Glutamatergic neuron (in vitro differentiated cells): ENCODE measurements around the gene SKAP2. TPM values are rescaled to one million over a fixed set of nuclear protein-coding genes. Genes with fewer than 3 reads are reported as not detected.

Experiments used
- DNase-seq: peaks from one replicate; pipeline ENCODE4 v3.0.0; 2022
- H3K27ac Mint-ChIP-seq: one replicate; pipeline ENCODE4 v1.8.0; 2020; ENCODE audit warnings: mild to moderate bottlenecking, mixed read lengths, inconsistent platforms; ENCODE audit not compliant: unreplicated experiment
- H3K27me3 Mint-ChIP-seq: one replicate; pipeline ENCODE4 v1.8.0; 2020; ENCODE audit warnings: mild to moderate bottlenecking, moderate library complexity, mixed read lengths, inconsistent platforms; ENCODE audit not compliant: unreplicated experiment
- H3K36me3 Mint-ChIP-seq: one replicate; pipeline ENCODE4 v1.8.0; 2020; ENCODE audit warnings: mild to moderate bottlenecking, mixed read lengths, inconsistent platforms; ENCODE audit not compliant: unreplicated experiment
- H3K4me1 Mint-ChIP-seq: one replicate; pipeline ENCODE4 v1.8.0; 2020; ENCODE audit warnings: mild to moderate bottlenecking, low read depth, mixed read lengths, inconsistent platforms; ENCODE audit not compliant: unreplicated experiment
- H3K4me3 Mint-ChIP-seq: one replicate; pipeline ENCODE4 v1.8.0; 2020; ENCODE audit warnings: mild to moderate bottlenecking, mixed read lengths, inconsistent platforms; ENCODE audit not compliant: unreplicated experiment
- H3K9me3 Mint-ChIP-seq: one replicate; pipeline ENCODE4 v1.8.0; 2020; ENCODE audit warnings: mild to moderate bottlenecking, moderate library complexity, mixed read lengths, inconsistent platforms; ENCODE audit not compliant: unreplicated experiment
- CTCF ChIP-seq: fragments of 200-600 bp; sonication (generic); IDR thresholded peaks from one replicate; pipeline ENCODE4 v1.5.0; 2021; ENCODE audit not compliant: partially characterized antibody, unreplicated experiment
- total RNA-seq: library from RNA; stranded (reverse); fragmentation: NEBNext Ultra II Directional; extraction: Animal tissue kit (Norgen Biotek cat#: 25700); gene quantifications from one replicate; pipeline ENCODE4 v1.2.1, GENCODE V29; 2021; ENCODE audit not compliant: unreplicated experiment

The SKAP2 gene
- total RNA-seq, 1 donor from 2014 or later = 12.1 TPM

GRCh38 chr7:26631601-26632000 lies 232.8 kb downstream of the SKAP2 start:
- TF ChIP-seq CTCF = no peak
- Mint-ChIP-seq H3K4me3 (no peak overlapping the region), H3K36me3 (peaks cover 7% of the 10 kb centered on the region)

GRCh38 chr7:26630941-26631580 lies 233.3 kb downstream of the SKAP2 start:
- TF ChIP-seq CTCF = no peak
- peaks cover 17% of the 10 kb centered on the region for H3K4me1 Mint-ChIP-seq
- H3K27ac Mint-ChIP-seq = no peak overlapping the region
- peaks cover 3% of the 10 kb centered on the region for H3K27me3 Mint-ChIP-seq
- H3K36me3 Mint-ChIP-seq = peaks cover 7% of the 10 kb centered on the region
- no peak for DNase-seq
- no peak overlapping the region for H3K4me3 Mint-ChIP-seq
- H3K9me3 Mint-ChIP-seq = peaks cover 2% of the 10 kb centered on the region

More at GRCh38 chr7:26631601-26632000, 232.8 kb downstream of the SKAP2 start:
- Mint-ChIP-seq H3K4me1 (peaks cover 17% of the 10 kb centered on the region), H3K27me3 (peaks cover 3% of the 10 kb centered on the region), H3K9me3 (peaks cover 2% of the 10 kb centered on the region), H3K27ac (no peak overlapping the region)
- no peak for DNase-seq

GRCh38 chr7:26630361-26630760 lies 234.0 kb downstream of the SKAP2 start:
- peaks cover 3% of the 10 kb centered on the region for H3K27me3 Mint-ChIP-seq

GRCh38 chr7:26629696-26630095 lies 234.7 kb downstream of the SKAP2 start:
- Mint-ChIP-seq H3K36me3 (peaks cover 7% of the 10 kb centered on the region), H3K27ac (no peak overlapping the region), H3K27me3 (peaks cover 3% of the 10 kb centered on the region), H3K4me1 (peaks cover 20% of the 10 kb centered on the region), H3K9me3 (peaks cover 2% of the 10 kb centered on the region), H3K4me3 (no peak overlapping the region)
- no peak for DNase-seq
- TF ChIP-seq CTCF = no peak

More at GRCh38 chr7:26630361-26630760, 234.0 kb downstream of the SKAP2 start:
- no peak for DNase-seq
- H3K9me3 Mint-ChIP-seq = peaks cover 2% of the 10 kb centered on the region
- H3K27ac Mint-ChIP-seq = no peak overlapping the region
- peaks cover 7% of the 10 kb centered on the region for H3K36me3 Mint-ChIP-seq
- TF ChIP-seq CTCF = no peak
- H3K4me1 Mint-ChIP-seq = peaks cover 17% of the 10 kb centered on the region
- H3K4me3 Mint-ChIP-seq = no peak overlapping the region

GRCh38 chr7:26627891-26628341 lies 236.5 kb downstream of the SKAP2 start:
- Mint-ChIP-seq H3K9me3 (peaks cover 2% of the 10 kb centered on the region), H3K27me3 (peaks cover 3% of the 10 kb centered on the region), H3K27ac (no peak overlapping the region), H3K36me3 (peaks cover 7% of the 10 kb centered on the region), H3K4me3 (no peak overlapping the region), H3K4me1 (peaks cover 20% of the 10 kb centered on the region)
- DNase-seq = peak; percentile 28
- TF ChIP-seq CTCF = no peak
